Muscle of leg (tissue), 11 donors: ENCODE data around the gene ANK3. TPM values are rescaled to one million over a fixed set of nuclear protein-coding genes. Genes with fewer than 3 reads are reported as not detected.

Experiments used
- DNase-seq: peaks from one replicate; pipeline ENCODE4 v3.0.0; 2013
- H3K27ac ChIP-seq: one replicate; pipeline ENCODE4 v1.5.1; 2013; ENCODE audit warnings: mild to moderate bottlenecking, low read length, control low read depth
- H3K27me3 ChIP-seq: one replicate; pipeline ENCODE4 v1.6.1; 2013; ENCODE audit warnings: low read length; ENCODE audit not compliant: control insufficient read depth, insufficient read depth
- H3K36me3 ChIP-seq: one replicate; pipeline ENCODE4 v1.6.1; 2013; ENCODE audit warnings: low read length; ENCODE audit not compliant: control insufficient read depth, insufficient read depth
- H3K4me1 ChIP-seq: one replicate; pipeline ENCODE4 v1.6.1; 2013; ENCODE audit warnings: low read length; ENCODE audit not compliant: control insufficient read depth, insufficient read depth
- H3K4me3 ChIP-seq: one replicate; pipeline ENCODE4 v1.5.1; 2013; ENCODE audit warnings: low read length, control low read depth
- H3K9me3 ChIP-seq: replicated peaks from 2 replicates; pipeline ENCODE4 v1.6.1; 2013; ENCODE audit warnings: low read depth, low read length; ENCODE audit not compliant: control insufficient read depth
- WGBS: methylation state at CpG from one replicate; pipeline ENCODE4 v1.1.5; 2013; ENCODE audit warnings: missing lambda C conversion rate; ENCODE audit not compliant: insufficient coverage; 5-methylcytosine and 5-hydroxymethylcytosine counted together
- polyA plus RNA-seq, 8 donors: library from polyadenylated mRNA; unstranded; fragments of 120-200 nt; gene quantifications; one replicate each; pipeline versions ENCODE4 v1.2.1 to v1.2.3, GENCODE V29; 2013; ENCODE audit warnings: inconsistent platforms in 1 of 8, low replicate concordance in 1 of 8; ENCODE audit not compliant: insufficient read length in 8 of 8, insufficient read depth in 1 of 8
- total RNA-seq: library from RNA; stranded (reverse); fragments of 120-200 nt; gene quantifications from one replicate; pipeline ENCODE4 v1.2.4, GENCODE V29; 2013

Gene ANK3
- total and polyA plus RNA-seq, 9 donors, result 64.0 to 158 (median 90.8) TPM

GRCh38 chr10:60368875-60369546, 20.7 kb downstream of the ANK3 start:
- DNase-seq, result no peak
- no CpG with 5 or more reads among the region's 5 CpGs for WGBS
- no peak overlapping the region for H3K4me3 ChIP-seq

GRCh38 chr10:60367901-60368300, 21.8 kb downstream of the ANK3 start:
- no peaks in the 10 kb centered on the region for H3K36me3 ChIP-seq
- no peak overlapping the region for H3K4me3 ChIP-seq
- no peaks in the 10 kb centered on the region for H3K9me3 ChIP-seq
- no CpG with 5 or more reads among the region's 1 CpG for WGBS
- no peaks in the 10 kb centered on the region for H3K27me3 ChIP-seq
- H3K27ac ChIP-seq, result no peak overlapping the region
- H3K4me1 ChIP-seq, result no peaks in the 10 kb centered on the region
- DNase-seq, result no peak

More at GRCh38 chr10:60368875-60369546, 20.7 kb downstream of the ANK3 start:
- H3K36me3 ChIP-seq, result no peaks in the 10 kb centered on the region
- no peaks in the 10 kb centered on the region for H3K4me1 ChIP-seq
- H3K27ac ChIP-seq, result no peak overlapping the region
- H3K27me3 ChIP-seq, result no peaks in the 10 kb centered on the region
- H3K9me3 ChIP-seq, result no peaks in the 10 kb centered on the region

DNA sequence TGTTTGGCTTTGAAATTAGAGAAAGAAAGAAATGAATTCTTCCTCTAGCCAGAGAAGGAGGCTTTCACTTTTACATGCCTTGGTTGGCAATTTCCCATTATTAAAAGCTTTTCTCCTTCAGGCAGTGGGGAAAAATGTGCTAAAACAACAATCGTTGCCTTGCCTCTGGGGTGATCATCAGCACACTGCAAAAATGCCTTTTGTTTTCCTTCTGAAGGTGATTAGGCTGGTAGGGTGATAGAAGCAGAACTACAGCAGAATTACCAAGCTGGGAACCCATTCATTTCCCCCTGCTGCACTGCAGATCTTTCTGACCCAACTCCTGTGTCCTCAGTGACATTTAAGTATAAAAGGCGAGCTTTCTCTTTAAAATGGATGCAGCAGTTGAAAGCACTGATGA, 22.2 kb downstream of the ANK3 start:
- H3K4me1 ChIP-seq, result no peaks in the 10 kb centered on the region
- WGBS, result no CpG with 5 or more reads among the region's 2 CpGs
- H3K36me3 ChIP-seq, result no peaks in the 10 kb centered on the region
- DNase-seq, result peak; percentile 22
- no peaks in the 10 kb centered on the region for H3K27me3 ChIP-seq
- H3K4me3 ChIP-seq, result no peak overlapping the region
- no peak overlapping the region for H3K27ac ChIP-seq
- H3K9me3 ChIP-seq, result no peaks in the 10 kb centered on the region

GRCh38 chr10:60367024-60367423, 22.7 kb downstream of the ANK3 start:
- DNase-seq, result no peak
- Histone ChIP-seq H3K27me3 (no peaks in the 10 kb centered on the region), H3K27ac (no peak overlapping the region), H3K4me1 (no peaks in the 10 kb centered on the region), H3K36me3 (no peaks in the 10 kb centered on the region), H3K4me3 (no peak overlapping the region), H3K9me3 (no peaks in the 10 kb centered on the region)
- WGBS, result no CpG with 5 or more reads among the region's 4 CpGs

GRCh38 chr10:60363187-60363586, 26.5 kb downstream of the ANK3 start:
- DNase-seq, result no peak
- 80% methylated on average over 1 of the region's 8 CpGs for WGBS
- Histone ChIP-seq H3K27ac (no peak overlapping the region), H3K36me3 (no peaks in the 10 kb centered on the region), H3K4me1 (no peaks in the 10 kb centered on the region), H3K4me3 (no peak overlapping the region), H3K9me3 (no peaks in the 10 kb centered on the region), H3K27me3 (no peaks in the 10 kb centered on the region)

- Histone ChIP-seq H3K27me3 (no peaks in the 10 kb centered on the region), H3K27ac (no peak overlapping the region), H3K9me3 (no peaks in the 10 kb centered on the region), H3K4me1 (no peaks in the 10 kb centered on the region), H3K36me3 (no peaks in the 10 kb centered on the region), H3K4me3 (no peak overlapping the region)
- 92% methylated on average over 3 of the region's 6 CpGs for WGBS
- DNase-seq, result no peak
These were observed 27.2 kb downstream of the ANK3 start for GRCh38 chr10:60362461-60362860.

- Histone ChIP-seq H3K27ac (no peak overlapping the region), H3K27me3 (no peaks in the 10 kb centered on the region), H3K36me3 (no peaks in the 10 kb centered on the region), H3K4me1 (no peaks in the 10 kb centered on the region), H3K9me3 (no peaks in the 10 kb centered on the region), H3K4me3 (no peak overlapping the region)
- no peak for DNase-seq
These were observed 30.6 kb downstream of the ANK3 start for GRCh38 chr10:60359066-60359465.

DNA sequence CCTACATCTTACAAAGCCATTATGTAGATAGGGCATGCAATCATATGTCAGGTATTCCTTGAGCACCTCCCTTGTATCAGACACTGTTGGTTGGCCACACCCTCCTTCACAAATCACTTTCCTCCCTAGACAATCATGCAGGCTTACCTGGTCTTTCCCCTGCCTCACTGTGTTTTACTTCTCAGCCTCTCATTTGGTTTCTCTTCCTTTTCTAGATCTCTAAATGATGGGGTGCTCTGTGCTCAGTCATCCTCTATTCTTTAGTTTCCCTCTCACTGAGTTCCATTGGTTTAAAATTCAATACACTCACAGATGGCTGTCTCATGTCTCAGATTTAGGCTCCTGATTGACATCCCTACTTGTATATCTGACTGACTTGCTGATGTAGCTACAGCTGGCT, 31.4 kb downstream of the ANK3 start:
- H3K4me1 ChIP-seq, result no peaks in the 10 kb centered on the region
- no peak overlapping the region for H3K4me3 ChIP-seq
- no peaks in the 10 kb centered on the region for H3K9me3 ChIP-seq
- no peak overlapping the region for H3K27ac ChIP-seq
- H3K27me3 ChIP-seq, result no peaks in the 10 kb centered on the region
- DNase-seq, result no peak
- no peaks in the 10 kb centered on the region for H3K36me3 ChIP-seq

- H3K36me3 ChIP-seq, result no peaks in the 10 kb centered on the region
- DNase-seq, result no peak
- 69% methylated on average over 4 of the region's 9 CpGs for WGBS
- no peak overlapping the region for H3K4me3 ChIP-seq
- no peaks in the 10 kb centered on the region for H3K27me3 ChIP-seq
- H3K9me3 ChIP-seq, result no peaks in the 10 kb centered on the region
- H3K4me1 ChIP-seq, result no peaks in the 10 kb centered on the region
- H3K27ac ChIP-seq, result no peak overlapping the region
These were observed 36.0 kb downstream of the ANK3 start for GRCh38 chr10:60353519-60354258.

GRCh38 chr10:60352105-60352504, 37.6 kb downstream of the ANK3 start:
- Histone ChIP-seq H3K4me3 (no peak overlapping the region), H3K9me3 (no peaks in the 10 kb centered on the region), H3K27ac (no peak overlapping the region), H3K27me3 (no peaks in the 10 kb centered on the region), H3K4me1 (no peaks in the 10 kb centered on the region), H3K36me3 (no peaks in the 10 kb centered on the region)
- WGBS, result 100% methylated on average over 3 of the region's 5 CpGs
- no peak for DNase-seq
